GM21447 (cell line): Measurements from ENCODE around the gene TLX2.
"Not testable (repeated sequence)": the region's sequence is repeated elsewhere in the genome, so short reads cannot be mapped to it uniquely, and the experiment has no call there.

Source experiments
- ATAC-seq: cut with Tn5 transposase; IDR thresholded peaks from one replicate; pipeline ENCODE4 v1.9.1; 2021; ENCODE audit not compliant: unreplicated experiment

TLX2 gene

GRCh38 chr2:74514368-74515270 is at the start of gene TLX2:
TLX2 (plus strand) TSS chr2:74514450; CDS start chr2:74514807, 357 bp downstream.
- ATAC-seq = no peak

- not testable (repeated sequence) for ATAC-seq
Measured at GRCh38 chr2:74470742-74471141, 43.5 kb upstream of the TLX2 start.

GRCh38 chr2:74471332-74472065 is 42.8 kb upstream of the TLX2 start:
- ATAC-seq = no peak

GRCh38 chr2:74472086-74472944 is 41.9 kb upstream of the TLX2 start, which contains the start of gene MRPL53:
MRPL53 (minus strand) TSS chr2:74472680; CDS start chr2:74472660, 20 bp downstream.
- peak; percentile 85 for ATAC-seq

- no peak for ATAC-seq
Measured at GRCh38 chr2:74472945-74473258, 41.3 kb upstream of the TLX2 start.

- no peak for ATAC-seq
Measured at GRCh38 chr2:74474481-74474880, 39.8 kb upstream of the TLX2 start.

GRCh38 chr2:74474899-74475298 is 39.4 kb upstream of the TLX2 start:
- no peak for ATAC-seq

- no peak for ATAC-seq
Measured at GRCh38 chr2:74481431-74481830, 32.8 kb upstream of the TLX2 start.

- peak; percentile 38 for ATAC-seq
Measured at GRCh38 chr2:74481961-74482800, 32.1 kb upstream of the TLX2 start.

- peak; percentile 94 for ATAC-seq
Measured at GRCh38 chr2:74482801-74483674, 31.2 kb upstream of the TLX2 start, which contains the start of the genes CCDC142 and TTC31. CCDC142 (minus strand) TSS chr2:74482998; CDS start chr2:74482837, 161 bp downstream. TTC31 (plus strand) TSS chr2:74483081; CDS start chr2:74483096, 15 bp downstream.

GRCh38 chr2:74483675-74484164 is 30.5 kb upstream of the TLX2 start:
- not testable (repeated sequence) for ATAC-seq

- ATAC-seq = no peak
Measured at GRCh38 chr2:74486141-74486540, 28.1 kb upstream of the TLX2 start.

- ATAC-seq = no peak
Measured at GRCh38 chr2:74488643-74489481, 25.4 kb upstream of the TLX2 start.

- no peak for ATAC-seq
Measured at GRCh38 chr2:74489906-74490305, 24.3 kb upstream of the TLX2 start.

- ATAC-seq = no peak
Measured at GRCh38 chr2:74491648-74492544, 22.4 kb upstream of the TLX2 start.

GRCh38 chr2:74493546-74493945 is 20.7 kb upstream of the TLX2 start:
- ATAC-seq = no peak

GRCh38 chr2:74495440-74495839 is 18.8 kb upstream of the TLX2 start:
- no peak for ATAC-seq
